ENCODE results near the gene ZBTB6. TPM values are rescaled to one million over a fixed set of nuclear protein-coding genes. Genes with fewer than 3 reads are reported as not detected.

ZBTB6 gene
- total RNA-seq, 1 donor from 2014 or later: 7.6 TPM

DNA sequence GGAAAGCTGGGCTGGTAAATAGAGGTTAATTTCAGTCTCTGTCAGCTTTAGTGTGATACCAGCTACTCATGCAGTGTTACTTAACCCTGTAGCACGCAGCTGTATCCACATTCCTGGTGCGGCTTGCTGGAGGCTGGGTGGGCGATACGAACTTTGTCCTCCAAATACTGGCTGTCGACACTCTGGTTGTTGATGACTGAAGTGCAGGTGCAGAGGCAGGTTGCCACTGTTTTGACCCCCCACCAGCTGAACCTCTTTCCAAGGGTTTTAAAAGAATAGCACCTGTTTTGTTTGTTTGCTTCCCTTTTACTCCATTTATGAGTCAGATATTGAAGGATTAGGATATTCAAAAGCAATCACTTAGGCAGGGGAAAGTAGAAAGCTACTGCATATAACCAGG is 23.3 kb upstream of the ZBTB6 start:
- Mint-ChIP-seq H3K4me3 (ENCODE audit: unreplicated experiment) (no peak overlapping the region), H3K4me1 (ENCODE audit: unreplicated experiment) (peaks cover 28% of the 10 kb centered on the region), H3K9me3 (ENCODE audit: unreplicated experiment) (no peaks in the 10 kb centered on the region), H3K36me3 (ENCODE audit: unreplicated experiment) (peaks cover 10% of the 10 kb centered on the region), H3K27me3 (ENCODE audit: unreplicated experiment) (no peaks in the 10 kb centered on the region), H3K27ac (ENCODE audit: unreplicated experiment) (no peak overlapping the region)
- TF ChIP-seq CTCF (IDR thresholded peaks at IDR 0.05): no peak
- no peak for DNase-seq (ENCODE audit: extremely low spot score, unreplicated experiment)

DNA sequence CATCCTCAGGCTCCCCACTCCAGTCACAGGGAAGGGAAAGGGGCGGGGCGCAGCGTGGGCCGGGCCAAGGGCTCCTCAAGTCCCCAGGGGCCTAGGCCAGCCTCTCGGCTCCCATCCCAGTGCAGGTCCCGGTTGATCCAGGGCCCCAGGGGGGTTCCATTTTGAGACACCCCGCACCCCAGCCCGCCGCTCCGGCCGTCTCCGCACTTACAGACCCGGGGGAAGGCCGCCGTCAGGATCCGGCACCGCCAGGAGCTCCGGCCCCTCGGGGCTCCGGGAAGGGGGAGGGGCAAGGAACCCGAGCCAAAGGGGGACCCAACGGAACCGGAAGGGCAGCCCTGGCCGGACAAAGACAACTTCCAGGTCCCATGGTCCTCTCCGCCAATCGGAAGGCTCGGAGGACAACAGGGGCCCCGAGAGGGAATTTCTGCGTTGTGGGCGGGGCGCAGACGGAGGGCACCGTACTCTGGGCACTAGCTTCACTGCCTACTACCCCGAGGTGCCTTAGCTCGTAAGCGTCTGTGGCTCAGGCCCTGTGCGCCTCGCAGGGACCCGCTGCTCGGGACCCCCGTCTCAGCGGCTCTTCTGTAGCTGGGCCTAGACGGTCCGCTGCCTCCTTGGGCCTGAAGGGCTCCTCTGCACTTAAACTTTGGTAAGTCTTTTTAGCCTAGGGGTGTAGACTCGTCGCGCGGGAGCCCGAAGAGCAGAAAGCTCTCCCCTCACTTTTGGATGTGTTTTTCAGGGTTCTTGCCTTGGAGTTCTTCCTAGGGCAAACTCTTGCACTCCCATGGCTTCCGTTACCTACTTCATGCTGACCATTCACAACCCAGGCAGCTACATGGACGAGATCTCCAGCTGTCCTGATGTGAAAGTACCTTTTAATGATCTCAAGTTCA is 18.4 kb upstream of the ZBTB6 start, which contains the start of gene ZBTB26:
Gene ZBTB26 (minus strand): TSS at position 287 of the 896 bp plus-strand sequence. CDS start 11,578 bp downstream, outside the sequence.
- peak; percentile 96 for DNase-seq (ENCODE audit: extremely low spot score, unreplicated experiment)
- Mint-ChIP-seq H3K27me3 (ENCODE audit: unreplicated experiment) (no peaks in the 10 kb centered on the region), H3K36me3 (ENCODE audit: unreplicated experiment) (peaks cover 4% of the 10 kb centered on the region), H3K4me3 (ENCODE audit: unreplicated experiment) (no peak within 1 kb of the TSS), H3K9me3 (ENCODE audit: unreplicated experiment) (no peaks in the 10 kb centered on the region), H3K27ac (ENCODE audit: unreplicated experiment) (no peak within 1 kb of the TSS), H3K4me1 (ENCODE audit: unreplicated experiment) (peaks cover 22% of the 10 kb centered on the region)
- no peak for TF ChIP-seq CTCF (IDR thresholded peaks at IDR 0.05)

- H3K9me3 Mint-ChIP-seq (ENCODE audit: unreplicated experiment): no peaks in the 10 kb centered on the region
- H3K27me3 Mint-ChIP-seq (ENCODE audit: unreplicated experiment): no peaks in the 10 kb centered on the region
- no peak for DNase-seq (ENCODE audit: extremely low spot score, unreplicated experiment)
- H3K4me1 Mint-ChIP-seq (ENCODE audit: unreplicated experiment): peaks cover 22% of the 10 kb centered on the region
- H3K4me3 Mint-ChIP-seq (ENCODE audit: unreplicated experiment): no peak overlapping the region
- peak; percentile 6 for TF ChIP-seq CTCF (IDR thresholded peaks at IDR 0.05)
- no peak overlapping the region for H3K27ac Mint-ChIP-seq (ENCODE audit: unreplicated experiment)
- H3K36me3 Mint-ChIP-seq (ENCODE audit: unreplicated experiment): peaks cover 6% of the 10 kb centered on the region
These were observed 17.6 kb upstream of the ZBTB6 start for GRCh38 chr9:122930541-122931225.

GRCh38 chr9:122929796-122930354 is 16.8 kb upstream of the ZBTB6 start:
- no peaks in the 10 kb centered on the region for H3K27me3 Mint-ChIP-seq (ENCODE audit: unreplicated experiment)
- H3K9me3 Mint-ChIP-seq (ENCODE audit: unreplicated experiment): no peaks in the 10 kb centered on the region
- no peak for DNase-seq (ENCODE audit: extremely low spot score, unreplicated experiment)
- H3K4me3 Mint-ChIP-seq (ENCODE audit: unreplicated experiment): no peak overlapping the region
- peaks cover 18% of the 10 kb centered on the region for H3K4me1 Mint-ChIP-seq (ENCODE audit: unreplicated experiment)
- TF ChIP-seq CTCF (IDR thresholded peaks at IDR 0.05): no peak
- H3K36me3 Mint-ChIP-seq (ENCODE audit: unreplicated experiment): peaks cover 4% of the 10 kb centered on the region
- no peak overlapping the region for H3K27ac Mint-ChIP-seq (ENCODE audit: unreplicated experiment)

DNA sequence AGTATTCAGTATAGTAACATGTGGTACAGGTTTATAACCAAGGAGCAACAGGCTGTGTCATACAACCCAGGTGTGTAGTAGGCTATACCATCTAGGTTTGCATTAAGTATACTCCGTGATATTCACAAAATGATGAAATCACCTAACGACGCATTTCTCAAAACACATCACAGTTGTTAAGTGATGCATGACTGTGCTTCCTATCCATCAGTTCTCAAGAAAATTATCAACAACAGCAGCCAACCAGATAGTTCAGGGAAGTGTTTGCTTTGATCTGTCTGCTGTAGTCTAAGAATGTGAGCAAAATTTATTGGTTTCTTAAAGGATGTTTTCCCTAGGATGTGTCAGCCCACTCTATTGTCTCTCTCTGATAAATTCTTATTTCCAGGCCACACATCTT is 10.8 kb upstream of the ZBTB6 start:
- Mint-ChIP-seq H3K4me3 (ENCODE audit: unreplicated experiment) (no peak overlapping the region), H3K9me3 (ENCODE audit: unreplicated experiment) (no peaks in the 10 kb centered on the region), H3K27me3 (ENCODE audit: unreplicated experiment) (no peaks in the 10 kb centered on the region), H3K36me3 (ENCODE audit: unreplicated experiment) (peaks cover 11% of the 10 kb centered on the region), H3K27ac (ENCODE audit: unreplicated experiment) (no peak overlapping the region), H3K4me1 (ENCODE audit: unreplicated experiment) (no peaks in the 10 kb centered on the region)
- DNase-seq (ENCODE audit: extremely low spot score, unreplicated experiment): no peak
- no peak for TF ChIP-seq CTCF (IDR thresholded peaks at IDR 0.05)
